Small intestine (tissue), 7 donors: Measurements from ENCODE around the gene MTF1. TPM values are rescaled to one million over a fixed set of nuclear protein-coding genes. Genes with fewer than 3 reads are reported as not detected.
A peak's percentile ranks its signal among the peaks of the same experiment; 100 is the strongest.
"Not testable (repeated sequence)": the region's sequence is repeated elsewhere in the genome, so short reads cannot be mapped to it uniquely, and the experiment has no call there.

Experiments
- DNase-seq, 2 donors: peaks; one replicate each; pipeline versions ENCODE4 v3.0.0 to v3.0.0-alpha.2; 2013
- FAIRE-seq: peaks from 2 replicates; lab custom pipeline; 2012; peaks lifted over from hg19 to GRCh38; lab: Jason Lieb, UNC
- H3K27ac ChIP-seq, 3 donors: one replicate each; pipeline ENCODE4 v1.5.1; 2013; ENCODE audit warnings: low read length in 2 of 3, mild to moderate bottlenecking in 2 of 3, control low read depth in 1 of 3, inconsistent platforms in 1 of 3, low read depth in 1 of 3, moderate library complexity in 1 of 3
- H3K27me3 ChIP-seq, 3 donors: one replicate each; pipeline ENCODE4 v1.6.1; 2013; ENCODE audit warnings: low read length in 3 of 3, inconsistent platforms in 1 of 3; ENCODE audit not compliant: control insufficient read depth in 3 of 3, insufficient read depth in 3 of 3
- H3K36me3 ChIP-seq, 3 donors: one replicate each; pipeline ENCODE4 v1.6.1; 2013; ENCODE audit warnings: low read length in 3 of 3, inconsistent platforms in 1 of 3, low read depth in 1 of 3, mild to moderate bottlenecking in 1 of 3, moderate library complexity in 1 of 3; ENCODE audit not compliant: control insufficient read depth in 3 of 3, insufficient read depth in 2 of 3
- H3K4me1 ChIP-seq, 3 donors: one replicate each; pipeline ENCODE4 v1.6.1; 2013; ENCODE audit warnings: low read length in 2 of 3, inconsistent platforms in 1 of 3, low read depth in 1 of 3, mild to moderate bottlenecking in 1 of 3, moderate library complexity in 1 of 3; ENCODE audit not compliant: control insufficient read depth in 3 of 3, insufficient read depth in 2 of 3
- H3K4me3 ChIP-seq, 3 donors: one replicate each; pipeline ENCODE4 v1.5.1; 2013; ENCODE audit warnings: low read length in 3 of 3, control low read depth in 1 of 3, inconsistent platforms in 1 of 3, low read depth in 1 of 3, mild to moderate bottlenecking in 1 of 3, moderate library complexity in 1 of 3
- H3K9me3 ChIP-seq, 2 donors: one replicate each; pipeline ENCODE4 v1.6.1; 2013; ENCODE audit warnings: low read depth in 1 of 2, low read length in 1 of 2; ENCODE audit not compliant: control insufficient read depth in 2 of 2, insufficient read depth in 1 of 2
- WGBS, 3 donors: extraction: QIAGEN DNeasy Blood & Tissue Kit; methylation state at CpG; one replicate each; pipeline ENCODE4 v1.1.7; 2013; 5-methylcytosine and 5-hydroxymethylcytosine counted together
- polyA plus RNA-seq, 4 donors: library from polyadenylated mRNA; stranded (reverse) in 3 of 4; unstranded in 1 of 4; fragments of 200-250 nt in 3 of 4; fragments of 120-200 nt in 1 of 4; gene quantifications; one replicate each; pipeline versions ENCODE4 v1.2.1 to v1.2.3, GENCODE V29; 2013
- donor health status: healthy with polysubstance abuse.
- donor health status: control.
- donor health status: control.
- donor health status: Bipolar disorder and iron deficiency.
- donor health status: healthy.

MTF1 gene
- polyA plus RNA-seq, 4 donors = 1.6 to 5.7 (median 3.1) TPM

GRCh38 chr1:37792943-37793686, 66.3 kb downstream of the MTF1 start:
- Histone ChIP-seq H3K4me1 (peaks cover 0 to 4% (median 0%) of the 10 kb centered on the region in 3 donors), H3K4me3 (peak overlapping the region in 1 of 3 donors; percentile 71), H3K36me3 (no peaks in the 10 kb centered on the region), H3K27me3 (peaks cover 0 to 23% (median 0%) of the 10 kb centered on the region in 3 donors), H3K27ac (no peak overlapping the region), H3K9me3 (no peaks in the 10 kb centered on the region)
- DNase-seq = no peak
- 35 to 44% (median 39%) methylated on average over 33 to 36 of the region's 36 CpGs for WGBS, 3 donors
- no peak for FAIRE-seq

- H3K9me3 ChIP-seq = no peaks in the 10 kb centered on the region
- DNase-seq (no peak), FAIRE-seq (no peak)
- no peaks in the 10 kb centered on the region for H3K4me1 ChIP-seq
- no peaks in the 10 kb centered on the region for H3K27me3 ChIP-seq
- H3K27ac ChIP-seq = no peak overlapping the region
- no peak overlapping the region for H3K4me3 ChIP-seq
- no peaks in the 10 kb centered on the region for H3K36me3 ChIP-seq
- 81 to 88% (median 83%) methylated on average over 17 of the region's 17 CpGs for WGBS, 3 donors
These were observed 76.9 kb downstream of the MTF1 start for GRCh38 chr1:37782491-37782890.

DNA sequence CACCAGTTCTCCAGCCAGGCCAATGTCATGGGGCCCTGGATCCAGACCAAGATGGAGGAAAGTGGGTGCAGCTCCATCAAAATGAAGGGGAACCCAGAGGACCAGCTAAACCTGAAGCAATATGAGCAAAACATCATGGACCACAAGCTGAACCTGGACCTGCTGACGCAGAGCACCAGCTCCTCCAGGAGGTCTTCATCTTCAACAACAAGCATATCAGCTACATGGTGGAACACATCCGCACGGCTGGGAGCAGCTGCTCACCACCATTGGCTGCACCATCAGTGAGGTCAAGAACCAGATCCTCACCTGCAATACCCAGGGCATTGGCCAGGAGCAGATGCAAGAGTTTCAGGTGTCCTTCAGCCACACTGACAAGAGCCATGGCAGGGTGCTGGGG, 80.7 kb downstream of the MTF1 start:
- FAIRE-seq = no peak
- WGBS, 3 donors = 84 to 90% (median 89%) methylated on average over 3 of the region's 3 CpGs

GRCh38 chr1:37776946-37777516, 82.4 kb downstream of the MTF1 start:
- 50 to 67% (median 59%) methylated on average over 4 of the region's 4 CpGs for WGBS, 3 donors
- no peak overlapping the region for H3K4me3 ChIP-seq
- H3K27ac ChIP-seq = no peak overlapping the region
- no peaks in the 10 kb centered on the region for H3K36me3 ChIP-seq
- peaks cover 0 to 2% (median 0%) of the 10 kb centered on the region in 3 donors for H3K27me3 ChIP-seq
- no peaks in the 10 kb centered on the region for H3K9me3 ChIP-seq
- no peaks in the 10 kb centered on the region for H3K4me1 ChIP-seq
- DNase-seq (no peak), FAIRE-seq (no peak)

More for the DNA sequence above, 80.7 kb downstream of the MTF1 start:
- Histone ChIP-seq H3K36me3 (no peaks in the 10 kb centered on the region), H3K4me3 (no peak overlapping the region), H3K4me1 (no peaks in the 10 kb centered on the region), H3K27me3 (peaks cover 0 to 2% (median 0%) of the 10 kb centered on the region in 3 donors), H3K27ac (no peak overlapping the region), H3K9me3 (no peaks in the 10 kb centered on the region)
- no peak for DNase-seq

- H3K27ac ChIP-seq, DNase-seq, H3K4me1 ChIP-seq, H3K4me3 ChIP-seq, H3K36me3 ChIP-seq, FAIRE-seq, H3K9me3 ChIP-seq: not testable (repeated sequence)
- peaks cover 3 to 13% (median 6%) of the 10 kb centered on the region in 3 donors for H3K27me3 ChIP-seq
These were observed 88.0 kb downstream of the MTF1 start for GRCh38 chr1:37771440-37771839.

- 7 to 31% (median 12%) methylated on average over 2 of the region's 2 CpGs for WGBS, 3 donors
- Histone ChIP-seq H3K4me3 (no peak overlapping the region), H3K9me3 (peaks cover 0 to 2% of the 10 kb centered on the region in 2 donors), H3K27ac (no peak overlapping the region), H3K27me3 (peaks cover 7 to 42% (median 39%) of the 10 kb centered on the region in 3 donors), H3K4me1 (peaks cover 0 to 2% (median 0%) of the 10 kb centered on the region in 3 donors), H3K36me3 (no peaks in the 10 kb centered on the region)
- no peak for DNase-seq
- no peak for FAIRE-seq
These were observed 91.9 kb downstream of the MTF1 start for GRCh38 chr1:37767488-37767887.

GRCh38 chr1:37765916-37766664, 93.3 kb downstream of the MTF1 start:
- Histone ChIP-seq H3K27me3 (peaks cover 7 to 50% (median 44%) of the 10 kb centered on the region in 3 donors), H3K36me3 (no peaks in the 10 kb centered on the region), H3K9me3 (peaks cover 0 to 2% of the 10 kb centered on the region in 2 donors), H3K27ac (no peak overlapping the region), H3K4me1 (peaks cover 0 to 2% (median 0%) of the 10 kb centered on the region in 3 donors), H3K4me3 (no peak overlapping the region)
- 7 to 8% (median 8%) methylated on average over 26 to 27 of the region's 27 CpGs for WGBS, 3 donors
- no peak for DNase-seq
- no peak for FAIRE-seq

- WGBS, 3 donors = 6 to 20% (median 16%) methylated on average over 33 of the region's 33 CpGs
These were observed 94.4 kb downstream of the MTF1 start, which contains the start of gene EPHA10 for GRCh38 chr1:37764888-37765441. EPHA10 (minus strand) TSS chr1:37765120; CDS start chr1:37765066, 54 bp downstream.

More at GRCh38 chr1:37764888-37765441, 94.4 kb downstream of the MTF1 start, which contains the start of gene EPHA10:
- no peak within 1 kb of the TSS for H3K4me3 ChIP-seq
- peaks cover 7 to 54% (median 42%) of the 10 kb centered on the region in 3 donors for H3K27me3 ChIP-seq
- no peaks in the 10 kb centered on the region for H3K36me3 ChIP-seq
- no peak within 1 kb of the TSS for H3K27ac ChIP-seq
- FAIRE-seq (no peak), DNase-seq (no peak)
- H3K9me3 ChIP-seq = peaks cover 0 to 2% of the 10 kb centered on the region in 2 donors
- H3K4me1 ChIP-seq = peaks cover 0 to 2% (median 0%) of the 10 kb centered on the region in 3 donors
